ENCODE data around the gene SLC4A7. TPM values are rescaled to one million over a fixed set of nuclear protein-coding genes. Genes with fewer than 3 reads are reported as not detected.

SLC4A7 gene
- polyA plus RNA-seq, 1 of the 3 experiments (the other 2 are of a cell fraction), result 3.9 TPM

DNA sequence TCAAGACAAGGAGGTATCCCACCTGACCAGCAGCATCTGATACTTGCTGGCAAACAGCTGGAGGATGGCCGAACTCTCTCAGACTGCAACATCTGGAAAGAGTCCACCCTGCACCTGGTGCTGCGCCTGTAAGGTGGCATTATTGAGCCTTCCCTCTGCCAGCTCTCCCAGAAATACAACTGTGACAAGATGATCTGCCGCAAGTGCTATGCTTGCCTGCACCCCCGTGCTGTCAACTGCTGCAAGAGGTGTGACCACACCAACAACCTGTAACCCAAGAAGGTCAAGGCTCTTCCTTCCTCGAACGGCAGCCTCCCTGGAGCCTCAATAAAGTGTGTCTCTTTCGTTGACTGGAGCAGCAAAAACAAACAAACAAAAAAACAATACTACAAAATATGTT lies 2.2 kb upstream of the SLC4A7 start:
- WGBS (ENCODE audit: low lambda C conversion rate), result 93% methylated on average over 6 of the region's 7 CpGs
- Histone ChIP-seq H3K9me2 (no peaks in the 10 kb centered on the region), H3K36me3 (replicated peaks in 1 of 2; ENCODE audit: control insufficient read depth in 1 of 2, insufficient read depth in 2 of 2, low read length in 1 of 2) (no peaks in the 10 kb centered on the region), H3F3A (replicated peaks; ENCODE audit: insufficient read depth) (peaks cover 2% of the 10 kb centered on the region), H3K4me1 (ENCODE audit: control insufficient read depth in 1 of 2, insufficient read depth in 2 of 2, low read depth in 1 of 2, low read length in 1 of 2) (peaks cover 0 to 3% of the 10 kb centered on the region in 2 experiments; a peak in 3 of 4 replicates), H4K20me1 (ENCODE audit: insufficient read depth) (peaks cover 11% of the 10 kb centered on the region), H3K9ac (no peak overlapping the region), H3K9me3 (no peaks in the 10 kb centered on the region), H2AFZ (ENCODE audit: low read depth) (no peak overlapping the region), H3K4me2 (no peak overlapping the region), H3K27me3 (ENCODE audit: insufficient read depth) (no peaks in the 10 kb centered on the region), H3K4me3 (ENCODE audit: low read depth in 2 of 2, low read length in 1 of 2) (no peak overlapping the region), H3K27ac (ENCODE audit: low read depth in 2 of 2, low read length in 1 of 2) (no peak overlapping the region), H3K79me2 (ENCODE audit: insufficient read depth) (peaks cover 22% of the 10 kb centered on the region)
- no peak for DNase-seq
- ChIA-PET CTCF (interaction anchor here (0.9 to 1.3 kb wide), 4 partner anchors 11 to 195 kb away, joined by 3 to 4 read pairs (median 3); no protein-coding TSS in a partner anchor), POLR2A (no interaction called here)
- TF ChIP-seq TAF1 (IDR thresholded peaks at IDR 0.05; ENCODE audit: borderline replicate concordance, low read depth, low read length) (no peak), YY1 (IDR thresholded peaks at IDR 0.05; ENCODE audit: low read depth) (no peak), PBX3 (IDR thresholded peaks at IDR 0.05) (no peak), EZH2phosphoT487 (IDR thresholded peaks at IDR 0.05; ENCODE audit: borderline replicate concordance, low read depth) (no peak), SMC3 (IDR thresholded peaks at IDR 0.05; ENCODE audit: low read depth, low read length) (no peak), SIN3A (IDR thresholded peaks at IDR 0.05; ENCODE audit: borderline replicate concordance, low read depth, low read length) (no peak), RFX5 (IDR thresholded peaks at IDR 0.05; ENCODE audit: low read length) (no peak), GABPA (IDR thresholded peaks at IDR 0.05; ENCODE audit: low read depth) (no peak), NRF1 (IDR thresholded peaks at IDR 0.05; ENCODE audit: low read depth, low read length) (no peak), ELF1 (IDR thresholded peaks at IDR 0.05) (no peak), MXI1 (IDR thresholded peaks at IDR 0.05; ENCODE audit: low read depth, low read length) (no peak)
- TF ChIP-seq, protein P1, sequence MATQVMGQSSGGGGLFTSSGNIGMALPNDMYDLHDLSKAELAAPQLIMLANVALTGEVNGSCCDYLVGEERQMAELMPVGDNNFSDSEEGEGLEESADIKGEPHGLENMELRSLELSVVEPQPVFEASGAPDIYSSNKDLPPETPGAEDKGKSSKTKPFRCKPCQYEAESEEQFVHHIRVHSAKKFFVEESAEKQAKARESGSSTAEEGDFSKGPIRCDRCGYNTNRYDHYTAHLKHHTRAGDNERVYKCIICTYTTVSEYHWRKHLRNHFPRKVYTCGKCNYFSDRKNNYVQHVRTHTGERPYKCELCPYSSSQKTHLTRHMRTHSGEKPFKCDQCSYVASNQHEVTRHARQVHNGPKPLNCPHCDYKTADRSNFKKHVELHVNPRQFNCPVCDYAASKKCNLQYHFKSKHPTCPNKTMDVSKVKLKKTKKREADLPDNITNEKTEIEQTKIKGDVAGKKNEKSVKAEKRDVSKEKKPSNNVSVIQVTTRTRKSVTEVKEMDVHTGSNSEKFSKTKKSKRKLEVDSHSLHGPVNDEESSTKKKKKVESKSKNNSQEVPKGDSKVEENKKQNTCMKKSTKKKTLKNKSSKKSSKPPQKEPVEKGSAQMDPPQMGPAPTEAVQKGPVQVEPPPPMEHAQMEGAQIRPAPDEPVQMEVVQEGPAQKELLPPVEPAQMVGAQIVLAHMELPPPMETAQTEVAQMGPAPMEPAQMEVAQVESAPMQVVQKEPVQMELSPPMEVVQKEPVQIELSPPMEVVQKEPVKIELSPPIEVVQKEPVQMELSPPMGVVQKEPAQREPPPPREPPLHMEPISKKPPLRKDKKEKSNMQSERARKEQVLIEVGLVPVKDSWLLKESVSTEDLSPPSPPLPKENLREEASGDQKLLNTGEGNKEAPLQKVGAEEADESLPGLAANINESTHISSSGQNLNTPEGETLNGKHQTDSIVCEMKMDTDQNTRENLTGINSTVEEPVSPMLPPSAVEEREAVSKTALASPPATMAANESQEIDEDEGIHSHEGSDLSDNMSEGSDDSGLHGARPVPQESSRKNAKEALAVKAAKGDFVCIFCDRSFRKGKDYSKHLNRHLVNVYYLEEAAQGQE (IDR thresholded peaks at IDR 0.05; ENCODE audit: low read depth, low read length), result no peak

GRCh38 chr3:27485866-27486265 lies 1.7 kb upstream of the SLC4A7 start:
- H3K9ac ChIP-seq, result no peak overlapping the region
- no peak overlapping the region for H2AFZ ChIP-seq (ENCODE audit: low read depth)
- peaks cover 2% of the 10 kb centered on the region for H3F3A ChIP-seq (replicated peaks; ENCODE audit: insufficient read depth)
- no peak overlapping the region for H3K27ac ChIP-seq (ENCODE audit: low read depth in 2 of 2, low read length in 1 of 2)
- no peak overlapping the region for H3K4me3 ChIP-seq (ENCODE audit: low read depth in 2 of 2, low read length in 1 of 2)
- no peaks in the 10 kb centered on the region for H3K9me2 ChIP-seq
- DNase-seq, result no peak
- ChIA-PET POLR2A (no interaction called here), CTCF (interaction anchor here (0.7 to 1.3 kb wide), 6 partner anchors 10 to 196 kb away, joined by 3 to 4 read pairs (median 3); no protein-coding TSS in a partner anchor)
- TF ChIP-seq FOXM1 (IDR thresholded peaks at IDR 0.05; ENCODE audit: low read depth), result no peak
- TF ChIP-seq RCOR1 (IDR thresholded peaks at IDR 0.05; ENCODE audit: low read length), result no peak
- no peak for TF ChIP-seq POLR2AphosphoS5 (IDR thresholded peaks at IDR 0.05; ENCODE audit: low read depth, low read length)
- TF ChIP-seq TAF1 (IDR thresholded peaks at IDR 0.05; ENCODE audit: borderline replicate concordance, low read depth, low read length), result no peak
- no peak for TF ChIP-seq RFX5 (IDR thresholded peaks at IDR 0.05; ENCODE audit: low read length)
- no peak for TF ChIP-seq TEAD4 (IDR thresholded peaks at IDR 0.05; ENCODE audit: borderline replicate concordance, insufficient read depth)
- no peak overlapping the region for H3K4me2 ChIP-seq
- peaks cover 27% of the 10 kb centered on the region for H3K79me2 ChIP-seq (ENCODE audit: insufficient read depth)
- WGBS (ENCODE audit: low lambda C conversion rate), result 90% methylated on average over 5 of the region's 5 CpGs
- H3K27me3 ChIP-seq (ENCODE audit: insufficient read depth), result no peaks in the 10 kb centered on the region
- no peaks in the 10 kb centered on the region for H3K36me3 ChIP-seq (replicated peaks in 1 of 2; ENCODE audit: control insufficient read depth in 1 of 2, insufficient read depth in 2 of 2, low read length in 1 of 2)
- H3K9me3 ChIP-seq, result no peaks in the 10 kb centered on the region
- H4K20me1 ChIP-seq (ENCODE audit: insufficient read depth), result peaks cover 16% of the 10 kb centered on the region
- peaks cover 0 to 3% of the 10 kb centered on the region in 2 experiments; a peak in 3 of 4 replicates for H3K4me1 ChIP-seq (ENCODE audit: control insufficient read depth in 1 of 2, insufficient read depth in 2 of 2, low read depth in 1 of 2, low read length in 1 of 2)

All from SK-N-SH (cell line).